HepG2 (cell line): Measurements from ENCODE around the gene IL1RL2. TPM values are rescaled to one million over a fixed set of nuclear protein-coding genes. Genes with fewer than 3 reads are reported as not detected.
A peak's percentile ranks its signal among the peaks of the same experiment; 100 is the strongest.

Experiments
- BCL6 ChIP-seq: IDR thresholded peaks from 2 replicates; pipeline ENCODE4 v1.6.1; 2016; ENCODE audit warnings: missing genetic modification reagents, missing compliant biosample characterization
- BHLHE40 ChIP-seq: IDR thresholded peaks from 2 replicates; pipeline ENCODE4 v1.6.1; 2011; ENCODE audit warnings: low read length, improper control_type of control experiment
- ERF ChIP-seq: IDR thresholded peaks from 2 replicates; pipeline ENCODE4 v1.6.1; 2018; ENCODE audit warnings: missing biosample characterization, missing genetic modification reagents
- JDP2 ChIP-seq: sonication (generic); formaldehyde crosslinking; IDR thresholded peaks from 2 replicates; pipeline ENCODE4 v1.8.1; 2022; ENCODE audit warnings: missing genetic modification reagents, borderline replicate concordance
- KLF11 ChIP-seq: IDR thresholded peaks from 2 replicates; pipeline ENCODE4 v1.6.1; 2016; ENCODE audit warnings: missing compliant biosample characterization
- NFKB2 ChIP-seq: sonication (generic); formaldehyde crosslinking; IDR thresholded peaks from 2 replicates; pipeline ENCODE4 v1.4.0; 2020; ENCODE audit warnings: missing genetic modification reagents, borderline replicate concordance
- NR2F6 ChIP-seq, 2 experiments: IDR thresholded peaks; 2 replicates each; pipeline ENCODE4 v1.6.1; 2016; ENCODE audit warnings: antibody characterized with exemption in 1 of 2, mild to moderate bottlenecking in 1 of 2
- NRL ChIP-seq: sonication (generic); formaldehyde crosslinking; IDR thresholded peaks from 2 replicates; pipeline ENCODE4 v1.5.0; 2020; ENCODE audit warnings: missing genetic modification reagents, mild to moderate bottlenecking, moderate library complexity, borderline replicate concordance
- PLSCR1 ChIP-seq: sonication (generic); formaldehyde crosslinking; IDR thresholded peaks from 2 replicates; pipeline ENCODE4 v1.5.0; 2020; ENCODE audit warnings: missing genetic modification reagents, mild to moderate bottlenecking, borderline replicate concordance
- PRDM10 ChIP-seq: sonication (generic); formaldehyde crosslinking; IDR thresholded peaks from 2 replicates; pipeline ENCODE4 v1.4.0; 2020; ENCODE audit warnings: low read depth, missing genetic modification reagents
- SMAD9 ChIP-seq: sonication (generic); formaldehyde crosslinking; IDR thresholded peaks from 2 replicates; pipeline ENCODE4 v1.5.1; 2020; ENCODE audit warnings: mild to moderate bottlenecking, missing genetic modification reagents
- ZBTB43 ChIP-seq: sonication (generic); formaldehyde crosslinking; conservative IDR thresholded peaks from 2 replicates; pipeline ENCODE4 v1.4.0; 2020; ENCODE audit warnings: missing genetic modification reagents
- ZNF646 ChIP-seq: sonication (generic); formaldehyde crosslinking; IDR thresholded peaks from 2 replicates; pipeline ENCODE4 v1.9.0; 2021; ENCODE audit warnings: mild to moderate bottlenecking, missing genetic modification reagents
- ZNF891 ChIP-seq: sonication (generic); formaldehyde crosslinking; IDR thresholded peaks from 2 replicates; pipeline ENCODE4 v1.5.0; 2020; ENCODE audit warnings: mild to moderate bottlenecking, missing genetic modification reagents
- polyA plus RNA-seq, 8 experiments: library from polyadenylated mRNA; depleted of rRNA in 3 of 8; stranded (reverse) in 7 of 8; unstranded in 1 of 8; fragments of >200 nt; fragmentation: Illumina TruSeq in 4 of 8; extraction: Trizol in 4 of 8; gene quantifications; 2 replicates each; pipeline versions ENCODE4 v1.2.1 to v1.2.3, GENCODE V29; 2011 to 2016; ENCODE audit warnings: low read depth in 4 of 8, missing spikeins in 1 of 8, mixed read lengths in 1 of 8; ENCODE audit not compliant: insufficient read depth in 1 of 8
- total RNA-seq, 5 experiments: library from RNA; depleted of rRNA; stranded (reverse); fragments of >200 nt; fragmentation: Illumina TruSeq; extraction: Trizol; gene quantifications; 2 replicates each; pipeline ENCODE4 v1.2.3, GENCODE V29; 2016; ENCODE audit warnings: low read depth in 1 of 5

Gene IL1RL2
- total and polyA plus RNA-seq, 2 of the 13 experiments (the other 11 are each of a cell fraction or from before 2014, with no cell fraction given): 0.03 TPM; not detected in 1

- TF ChIP-seq ZNF646 (CRISPR knock-in tag) (peak; percentile 40; the same call in 1 of the 2 replicates), KLF11 (CRISPR knock-in tag) (peak; percentile 89), PLSCR1 (CRISPR knock-in tag) (peak; percentile 69; the same call in 1 of the 2 replicates), NFKB2 (CRISPR knock-in tag) (peak; percentile 67; the same call in 1 of the 2 replicates), ZNF891 (CRISPR knock-in tag) (no peak), BCL6 (CRISPR knock-in tag) (peak; percentile 95), NR2F6 (IDR thresholded peaks at IDR 0.05) (peak; percentile 94), NR2F6 (CRISPR knock-in tag; IDR thresholded peaks at IDR 0.05) (peak; percentile 86), NRL (no peak), PRDM10 (CRISPR knock-in tag) (peak; percentile 66), JDP2 (CRISPR knock-in tag) (peak; percentile 89; the same call in 1 of the 2 replicates), SMAD9 (CRISPR knock-in tag) (no peak), BHLHE40 (peak; percentile 52), ERF (CRISPR knock-in tag) (peak; percentile 91), ZBTB43 (no peak; the same call in none of the 2 replicates)
These were observed 30.9 kb upstream of the IL1RL2 start (continued) for GRCh38 chr2:102155703-102156515.
